Activated T-cell treated with anti-CD3 and anti-CD28 coated beads, Interleukin-2, amount 50 U/mL, for 72 hours (primary cell): ENCODE results near the gene ZNF511. TPM values are rescaled to one million over a fixed set of nuclear protein-coding genes. Genes with fewer than 3 reads are reported as not detected.
A peak's percentile ranks its signal among the peaks of the same experiment; 100 is the strongest.

ENCODE experiments used
- ATAC-seq, 2 donors: fragments of 150-1000 bp; cut with Tn5 transposase; replicated peaks in 1 of 2; 2 replicates each; pipeline ENCODE4 v1.10.0; 2021; ENCODE audit warnings: moderate library complexity in 2 of 2, mild to moderate bottlenecking in 1 of 2
- DNase-seq, 2 donors: peaks; one replicate each; pipeline ENCODE4 v3.0.0; 2021 to 2022; ENCODE audit warnings: mixed read lengths in 1 of 2
- H3K27ac Mint-ChIP-seq: one replicate; pipeline ENCODE4 v1.8.0; 2022; ENCODE audit warnings: mild to moderate bottlenecking, moderate library complexity, mixed read lengths
- H3K27me3 Mint-ChIP-seq: one replicate; pipeline ENCODE4 v1.8.0; 2022; ENCODE audit warnings: low read depth, mixed read lengths
- H3K36me3 Mint-ChIP-seq, 2 donors: one replicate each; pipeline ENCODE4 v1.8.0; 2022; ENCODE audit warnings: mixed read lengths in 2 of 2, mild to moderate bottlenecking in 1 of 2; ENCODE audit not compliant: insufficient read depth in 2 of 2
- H3K4me1 Mint-ChIP-seq: one replicate; pipeline ENCODE4 v1.8.0; 2022; ENCODE audit warnings: low read depth, mixed read lengths
- H3K4me3 Mint-ChIP-seq, 2 donors: one replicate each; pipeline ENCODE4 v1.8.0; 2022; ENCODE audit warnings: mild to moderate bottlenecking in 2 of 2, mixed read lengths in 2 of 2, moderate library complexity in 2 of 2
- H3K9me3 Mint-ChIP-seq, 2 donors: one replicate each; pipeline ENCODE4 v1.8.0; 2022; ENCODE audit warnings: mixed read lengths in 2 of 2
- total RNA-seq, 2 donors: library from RNA; stranded (reverse); gene quantifications; one replicate each; pipeline ENCODE4 v1.2.3, GENCODE V29; 2022

The ZNF511 gene
- total RNA-seq, 2 donors from 2014 or later = 46.1 to 49.8 TPM

GRCh38 chr10:133287832-133288500, 20.7 kb upstream of the ZNF511 start:
- Mint-ChIP-seq H3K27me3 (no peaks in the 10 kb centered on the region), H3K27ac (no peak overlapping the region), H3K4me1 (no peaks in the 10 kb centered on the region), H3K9me3 (no peaks in the 10 kb centered on the region), H3K4me3 (no peak overlapping the region), H3K36me3 (peaks cover 10 to 22% of the 10 kb centered on the region in 2 donors)
- no peak for ATAC-seq
- no peak for DNase-seq

GRCh38 chr10:133289761-133290160, 19.0 kb upstream of the ZNF511 start:
- peaks cover 8 to 21% of the 10 kb centered on the region in 2 donors for H3K36me3 Mint-ChIP-seq
- no peak overlapping the region for H3K27ac Mint-ChIP-seq
- H3K4me1 Mint-ChIP-seq = peaks cover 9% of the 10 kb centered on the region
- H3K27me3 Mint-ChIP-seq = no peaks in the 10 kb centered on the region
- H3K9me3 Mint-ChIP-seq = no peaks in the 10 kb centered on the region
- no peak for ATAC-seq
- no peak overlapping the region for H3K4me3 Mint-ChIP-seq
- no peak for DNase-seq

GRCh38 chr10:133292919-133293809, 15.6 kb upstream of the ZNF511 start:
- Mint-ChIP-seq H3K36me3 (peaks cover 5 to 12% of the 10 kb centered on the region in 2 donors), H3K9me3 (no peaks in the 10 kb centered on the region), H3K4me1 (peaks cover 9% of the 10 kb centered on the region), H3K27ac (no peak overlapping the region), H3K4me3 (no peak overlapping the region), H3K27me3 (no peaks in the 10 kb centered on the region)
- DNase-seq (no peak), ATAC-seq (peak; percentile 58 to 77)

- DNase-seq (no peak), ATAC-seq (no peak)
- no peak overlapping the region for H3K4me3 Mint-ChIP-seq
- H3K9me3 Mint-ChIP-seq = no peaks in the 10 kb centered on the region
- H3K27ac Mint-ChIP-seq = no peak overlapping the region
- H3K4me1 Mint-ChIP-seq = peaks cover 9% of the 10 kb centered on the region
- H3K36me3 Mint-ChIP-seq = peaks cover 4 to 13% of the 10 kb centered on the region in 2 donors
- no peaks in the 10 kb centered on the region for H3K27me3 Mint-ChIP-seq
These were observed 14.9 kb upstream of the ZNF511 start for GRCh38 chr10:133293810-133294119.

GRCh38 chr10:133294189-133294588, 14.5 kb upstream of the ZNF511 start:
- Mint-ChIP-seq H3K9me3 (no peaks in the 10 kb centered on the region), H3K36me3 (peaks cover 3 to 11% of the 10 kb centered on the region in 2 donors)

GRCh38 chr10:133295426-133296320, 13.0 kb upstream of the ZNF511 start:
- peaks cover 2 to 16% of the 10 kb centered on the region in 2 donors for H3K36me3 Mint-ChIP-seq
- H3K4me3 Mint-ChIP-seq = no peak overlapping the region
- no peaks in the 10 kb centered on the region for H3K9me3 Mint-ChIP-seq
- H3K27me3 Mint-ChIP-seq = no peaks in the 10 kb centered on the region
- ATAC-seq = no peak
- no peak overlapping the region for H3K27ac Mint-ChIP-seq
- H3K4me1 Mint-ChIP-seq = peaks cover 9% of the 10 kb centered on the region
- DNase-seq = no peak

More at GRCh38 chr10:133294189-133294588, 14.5 kb upstream of the ZNF511 start:
- ATAC-seq (no peak), DNase-seq (no peak)
- Mint-ChIP-seq H3K4me3 (no peak overlapping the region), H3K27ac (no peak overlapping the region), H3K4me1 (peaks cover 9% of the 10 kb centered on the region), H3K27me3 (no peaks in the 10 kb centered on the region)

GRCh38 chr10:133297504-133297903, 11.2 kb upstream of the ZNF511 start:
- H3K9me3 Mint-ChIP-seq = no peaks in the 10 kb centered on the region
- DNase-seq (no peak), ATAC-seq (no peak)
- H3K4me1 Mint-ChIP-seq = peaks cover 9% of the 10 kb centered on the region
- H3K36me3 Mint-ChIP-seq = peaks cover 2 to 16% of the 10 kb centered on the region in 2 donors
- no peak overlapping the region for H3K4me3 Mint-ChIP-seq
- H3K27ac Mint-ChIP-seq = no peak overlapping the region
- H3K27me3 Mint-ChIP-seq = no peaks in the 10 kb centered on the region

GRCh38 chr10:133298466-133298865, 10.2 kb upstream of the ZNF511 start:
- ATAC-seq (no peak), DNase-seq (no peak)
- Mint-ChIP-seq H3K27me3 (no peaks in the 10 kb centered on the region), H3K9me3 (no peaks in the 10 kb centered on the region), H3K36me3 (peaks cover 2 to 16% of the 10 kb centered on the region in 2 donors), H3K4me3 (no peak overlapping the region), H3K27ac (no peak overlapping the region), H3K4me1 (peaks cover 10% of the 10 kb centered on the region)

- DNase-seq = no peak
- Mint-ChIP-seq H3K9me3 (no peaks in the 10 kb centered on the region), H3K4me3 (no peak overlapping the region), H3K4me1 (peaks cover 8% of the 10 kb centered on the region), H3K36me3 (peaks cover 2 to 16% of the 10 kb centered on the region in 2 donors), H3K27me3 (no peaks in the 10 kb centered on the region), H3K27ac (no peak overlapping the region)
- ATAC-seq = no peak
These were observed 9.5 kb upstream of the ZNF511 start for GRCh38 chr10:133299224-133299623.

- H3K27ac Mint-ChIP-seq = no peak overlapping the region
- peaks cover 8% of the 10 kb centered on the region for H3K4me1 Mint-ChIP-seq
- no peak for ATAC-seq
- H3K9me3 Mint-ChIP-seq = no peaks in the 10 kb centered on the region
- H3K27me3 Mint-ChIP-seq = no peaks in the 10 kb centered on the region
- H3K4me3 Mint-ChIP-seq = no peak overlapping the region
- DNase-seq = no peak
- H3K36me3 Mint-ChIP-seq = peaks cover 2 to 11% of the 10 kb centered on the region in 2 donors
These were observed 9.0 kb upstream of the ZNF511 start for GRCh38 chr10:133299738-133300137.

GRCh38 chr10:133302230-133302629, 6.5 kb upstream of the ZNF511 start:
- Mint-ChIP-seq H3K4me3 (no peak overlapping the region), H3K36me3 (peaks cover 0 to 9% of the 10 kb centered on the region in 2 donors), H3K27ac (no peak overlapping the region), H3K4me1 (peaks cover 25% of the 10 kb centered on the region), H3K27me3 (no peaks in the 10 kb centered on the region), H3K9me3 (no peaks in the 10 kb centered on the region)
- DNase-seq (no peak), ATAC-seq (no peak)

- DNase-seq (no peak), ATAC-seq (no peak)
- no peaks in the 10 kb centered on the region for H3K9me3 Mint-ChIP-seq
- peaks cover 4 to 10% of the 10 kb centered on the region in 2 donors for H3K36me3 Mint-ChIP-seq
- no peaks in the 10 kb centered on the region for H3K27me3 Mint-ChIP-seq
- H3K4me3 Mint-ChIP-seq = no peak overlapping the region
- peaks cover 34% of the 10 kb centered on the region for H3K4me1 Mint-ChIP-seq
- no peak overlapping the region for H3K27ac Mint-ChIP-seq
These were observed 5.5 kb upstream of the ZNF511 start for GRCh38 chr10:133303206-133303605.

GRCh38 chr10:133306097-133306476, 2.6 kb upstream of the ZNF511 start:
- Mint-ChIP-seq H3K4me3 (no peak overlapping the region), H3K36me3 (peaks cover 4 to 5% of the 10 kb centered on the region in 2 donors), H3K9me3 (no peaks in the 10 kb centered on the region), H3K4me1 (peaks cover 34% of the 10 kb centered on the region), H3K27me3 (no peaks in the 10 kb centered on the region), H3K27ac (no peak overlapping the region)
- no peak for DNase-seq
- no peak for ATAC-seq
